K562 (cell line): ENCODE results near the gene ATXN1. TPM values are rescaled to one million over a fixed set of nuclear protein-coding genes. Genes with fewer than 3 reads are reported as not detected.

Experiments
- FUS ChIP-seq: fragments of 200-400 bp; formaldehyde crosslinking; optimal IDR thresholded peaks from 2 replicates; pipeline ENCODE3; 2017; ENCODE audit warnings: low read depth, low read length
- KLF16 ChIP-seq: IDR thresholded peaks from 2 replicates; pipeline ENCODE4 v1.6.1; 2016; ENCODE audit warnings: antibody characterized with exemption
- POLR3A ChIP-seq: IDR thresholded peaks from 2 replicates; pipeline ENCODE4 v1.6.1; 2011; ENCODE audit warnings: borderline replicate concordance, mild to moderate bottlenecking, moderate library complexity; ENCODE audit not compliant: insufficient read length, insufficient read depth; ENCODE audit errors: extremely low read depth
- SPI1 ChIP-seq: IDR thresholded peaks from 2 replicates; pipeline ENCODE4 v1.6.1; 2011; ENCODE audit warnings: low read depth, low read length, control low read depth, borderline replicate concordance
- TEAD1 ChIP-seq, 2 experiments: fragments of 450-650 bp in 1 of 2; sonication (generic) in 1 of 2; formaldehyde crosslinking; IDR thresholded peaks; 2 replicates each; pipeline versions ENCODE4 v1.4.0 to v1.8.0; 2020 to 2022; ENCODE audit warnings: mild to moderate bottlenecking in 2 of 2, missing genetic modification reagents in 1 of 2
- ZNF347 ChIP-seq: fragments of 450-650 bp; formaldehyde crosslinking; IDR thresholded peaks from 2 replicates; pipeline ENCODE4 v1.4.0; 2020; ENCODE audit warnings: low read depth, mild to moderate bottlenecking, moderate library complexity
- ZNF444 ChIP-seq: fragments of 250-450 bp; sonication (Bioruptor Pico); IDR thresholded peaks from 2 replicates; pipeline ENCODE4 v1.4.0; 2020; ENCODE audit warnings: mild to moderate bottlenecking, moderate library complexity
- ZNF551 ChIP-seq: fragments of 250-450 bp; sonication (Bioruptor Pico); IDR thresholded peaks from 2 replicates; pipeline ENCODE4 v1.5.0; 2021; ENCODE audit warnings: mild to moderate bottlenecking, moderate library complexity
- polyA plus RNA-seq, 8 experiments: library from polyadenylated mRNA; depleted of rRNA in 4 of 8; stranded (reverse) in 5 of 8; unstranded in 3 of 8; fragments of >200 nt; fragmentation: Nextera tagmentation in 2 of 8; fragmentation: Illumina TruSeq in 1 of 8; extraction: Ambion mirVana in 2 of 8; extraction: Trizol in 1 of 8; gene quantifications; 2 replicates each; pipeline versions ENCODE4 v1.2.1 to v1.2.3, GENCODE V29; 2011 to 2014; ENCODE audit warnings: inconsistent platforms in 1 of 8, missing spikeins in 1 of 8
- total RNA-seq, 7 experiments: library from RNA; depleted of rRNA in 6 of 7; stranded (reverse); fragments of >200 nt in 6 of 7; fragmentation: Illumina TruSeq in 2 of 7; extraction: Trizol in 2 of 7; gene quantifications; 2 replicates each; pipeline versions ENCODE4 v1.2.1 to v1.2.3, GENCODE V29; 2011 to 2021; ENCODE audit warnings: low replicate concordance in 1 of 7
- TF ChIP-seq, protein P1 (sequence below): fragments of 250-450 bp; sonication (Bioruptor Pico); IDR thresholded peaks from 2 replicates; pipeline ENCODE4 v1.4.0; 2020; ENCODE audit warnings: mild to moderate bottlenecking, moderate library complexity, borderline replicate concordance
- TF ChIP-seq, protein P2 (sequence below), 2 experiments: fragments of 450-650 bp; formaldehyde crosslinking in 1 of 2; IDR thresholded peaks; 2 replicates each; pipeline versions ENCODE4 v1.4.0 to v1.6.1; 2014 to 2020; ENCODE audit warnings: mild to moderate bottlenecking in 2 of 2, borderline replicate concordance in 1 of 2, low read depth in 1 of 2

ATXN1 gene
- total and polyA plus RNA-seq, 9 of the 15 experiments (the other 6 are each of a cell fraction or from before 2014, with no cell fraction given): under 0.01 to 1.2 (median 0.58) TPM

DNA sequence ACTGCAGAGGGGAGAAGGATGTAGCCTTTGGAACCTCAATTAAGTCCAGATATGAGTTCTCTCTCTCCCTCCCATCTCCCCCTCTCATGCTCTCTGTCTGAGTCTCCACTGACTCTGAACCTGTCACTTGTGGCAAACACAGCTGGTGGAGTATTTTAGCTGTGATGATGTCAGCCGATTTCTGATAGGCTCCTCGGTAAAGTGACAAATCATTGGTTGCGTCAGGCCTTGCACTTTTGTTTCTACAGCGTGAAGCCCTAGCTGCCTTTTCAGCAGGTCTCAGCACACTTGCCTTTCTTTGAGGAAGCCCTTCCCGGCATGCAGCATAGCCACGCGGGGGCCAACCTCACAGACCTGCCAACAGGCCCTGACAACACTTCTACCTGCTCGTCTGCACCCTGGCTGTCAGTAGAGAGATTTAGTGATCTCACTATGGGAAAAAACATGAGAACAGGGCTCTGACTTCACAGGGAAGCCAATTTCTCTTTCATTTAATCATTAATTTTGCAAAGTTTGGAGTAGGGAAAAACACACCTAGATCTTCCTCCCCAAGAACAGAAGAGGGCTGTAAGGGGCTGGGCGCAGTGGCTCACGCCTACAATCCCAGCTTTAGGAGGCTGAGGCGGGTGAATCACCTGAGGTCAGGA, 438.5 kb downstream of the ATXN1 start (continued):
- TF ChIP-seq KLF16 (no peak), TEAD1 (CRISPR knock-in tag; IDR thresholded peaks at IDR 0.05) (peak in 1 of 2 experiments; percentile 30; a peak in 1 of 4 replicates), ZNF347 (no peak), SPI1 (peak; percentile 37; the same call in 1 of the 2 replicates), ZNF551 (CRISPR knock-in tag) (no peak), FUS (no peak), ZNF444 (CRISPR knock-in tag) (no peak), POLR3A (no peak)
- TF ChIP-seq, protein P1, sequence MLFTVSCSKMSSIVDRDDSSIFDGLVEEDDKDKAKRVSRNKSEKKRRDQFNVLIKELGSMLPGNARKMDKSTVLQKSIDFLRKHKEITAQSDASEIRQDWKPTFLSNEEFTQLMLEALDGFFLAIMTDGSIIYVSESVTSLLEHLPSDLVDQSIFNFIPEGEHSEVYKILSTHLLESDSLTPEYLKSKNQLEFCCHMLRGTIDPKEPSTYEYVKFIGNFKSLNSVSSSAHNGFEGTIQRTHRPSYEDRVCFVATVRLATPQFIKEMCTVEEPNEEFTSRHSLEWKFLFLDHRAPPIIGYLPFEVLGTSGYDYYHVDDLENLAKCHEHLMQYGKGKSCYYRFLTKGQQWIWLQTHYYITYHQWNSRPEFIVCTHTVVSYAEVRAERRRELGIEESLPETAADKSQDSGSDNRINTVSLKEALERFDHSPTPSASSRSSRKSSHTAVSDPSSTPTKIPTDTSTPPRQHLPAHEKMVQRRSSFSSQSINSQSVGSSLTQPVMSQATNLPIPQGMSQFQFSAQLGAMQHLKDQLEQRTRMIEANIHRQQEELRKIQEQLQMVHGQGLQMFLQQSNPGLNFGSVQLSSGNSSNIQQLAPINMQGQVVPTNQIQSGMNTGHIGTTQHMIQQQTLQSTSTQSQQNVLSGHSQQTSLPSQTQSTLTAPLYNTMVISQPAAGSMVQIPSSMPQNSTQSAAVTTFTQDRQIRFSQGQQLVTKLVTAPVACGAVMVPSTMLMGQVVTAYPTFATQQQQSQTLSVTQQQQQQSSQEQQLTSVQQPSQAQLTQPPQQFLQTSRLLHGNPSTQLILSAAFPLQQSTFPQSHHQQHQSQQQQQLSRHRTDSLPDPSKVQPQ (CRISPR knock-in tag): no peak
- TF ChIP-seq, protein P2, sequence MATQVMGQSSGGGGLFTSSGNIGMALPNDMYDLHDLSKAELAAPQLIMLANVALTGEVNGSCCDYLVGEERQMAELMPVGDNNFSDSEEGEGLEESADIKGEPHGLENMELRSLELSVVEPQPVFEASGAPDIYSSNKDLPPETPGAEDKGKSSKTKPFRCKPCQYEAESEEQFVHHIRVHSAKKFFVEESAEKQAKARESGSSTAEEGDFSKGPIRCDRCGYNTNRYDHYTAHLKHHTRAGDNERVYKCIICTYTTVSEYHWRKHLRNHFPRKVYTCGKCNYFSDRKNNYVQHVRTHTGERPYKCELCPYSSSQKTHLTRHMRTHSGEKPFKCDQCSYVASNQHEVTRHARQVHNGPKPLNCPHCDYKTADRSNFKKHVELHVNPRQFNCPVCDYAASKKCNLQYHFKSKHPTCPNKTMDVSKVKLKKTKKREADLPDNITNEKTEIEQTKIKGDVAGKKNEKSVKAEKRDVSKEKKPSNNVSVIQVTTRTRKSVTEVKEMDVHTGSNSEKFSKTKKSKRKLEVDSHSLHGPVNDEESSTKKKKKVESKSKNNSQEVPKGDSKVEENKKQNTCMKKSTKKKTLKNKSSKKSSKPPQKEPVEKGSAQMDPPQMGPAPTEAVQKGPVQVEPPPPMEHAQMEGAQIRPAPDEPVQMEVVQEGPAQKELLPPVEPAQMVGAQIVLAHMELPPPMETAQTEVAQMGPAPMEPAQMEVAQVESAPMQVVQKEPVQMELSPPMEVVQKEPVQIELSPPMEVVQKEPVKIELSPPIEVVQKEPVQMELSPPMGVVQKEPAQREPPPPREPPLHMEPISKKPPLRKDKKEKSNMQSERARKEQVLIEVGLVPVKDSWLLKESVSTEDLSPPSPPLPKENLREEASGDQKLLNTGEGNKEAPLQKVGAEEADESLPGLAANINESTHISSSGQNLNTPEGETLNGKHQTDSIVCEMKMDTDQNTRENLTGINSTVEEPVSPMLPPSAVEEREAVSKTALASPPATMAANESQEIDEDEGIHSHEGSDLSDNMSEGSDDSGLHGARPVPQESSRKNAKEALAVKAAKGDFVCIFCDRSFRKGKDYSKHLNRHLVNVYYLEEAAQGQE (IDR thresholded peaks at IDR 0.05; ENCODE audit: borderline replicate concordance): no peak; the same call in 1 of the 2 replicates
- TF ChIP-seq, protein P2 (CRISPR knock-in tag; IDR thresholded peaks at IDR 0.05; ENCODE audit: low read depth): no peak
